H4 (cell line): Measurements from ENCODE around the gene DPP10. TPM values are rescaled to one million over a fixed set of nuclear protein-coding genes. Genes with fewer than 3 reads are reported as not detected.
"Not testable (repeated sequence)": the region's sequence is repeated elsewhere in the genome, so short reads cannot be mapped to it uniquely, and the experiment has no call there.

Experiments used
- DNase-seq: peaks from one replicate; pipeline ENCODE4 v3.0.0-alpha.2; 2015; ENCODE audit warnings: low spot score
- total RNA-seq: library from RNA; depleted of rRNA; stranded (reverse); fragments of >200 nt; shearing (Covaris generic); gene quantifications from 2 replicates; pipeline ENCODE4 v1.2.3, GENCODE V29; 2014

Gene DPP10
- total RNA-seq, 1 experiment from 2014 or later: 0.64 TPM

GRCh38 chr2:114962532-114962931 is 520.1 kb downstream of the DPP10 start:
- DNase-seq: no peak

GRCh38 chr2:114968748-114969400 is 526.4 kb downstream of the DPP10 start:
- no peak for DNase-seq

GRCh38 chr2:115004321-115004720 is 561.9 kb downstream of the DPP10 start:
- DNase-seq: not testable (repeated sequence)

- no peak for DNase-seq
Observed at GRCh38 chr2:115011721-115012120, 569.3 kb downstream of the DPP10 start.

- DNase-seq: not testable (repeated sequence)
Observed at GRCh38 chr2:115022013-115022412, 579.6 kb downstream of the DPP10 start.

- DNase-seq: peak; percentile 29
Observed at GRCh38 chr2:115034801-115035200, 592.4 kb downstream of the DPP10 start.

- DNase-seq: no peak
Observed at GRCh38 chr2:115036818-115037217, 594.4 kb downstream of the DPP10 start.

- DNase-seq: no peak
Observed at GRCh38 chr2:115057473-115057872, 615.0 kb downstream of the DPP10 start.

GRCh38 chr2:115070002-115070401 is 627.6 kb downstream of the DPP10 start:
- DNase-seq: no peak

- DNase-seq: no peak
Observed at GRCh38 chr2:115071534-115071933, 629.1 kb downstream of the DPP10 start.

- no peak for DNase-seq
Observed at GRCh38 chr2:115075800-115076199, 633.4 kb downstream of the DPP10 start.

- no peak for DNase-seq
Observed at GRCh38 chr2:115077626-115078025, 635.2 kb downstream of the DPP10 start.

GRCh38 chr2:115083225-115083624 is 640.8 kb downstream of the DPP10 start:
- peak; percentile 8 for DNase-seq

- no peak for DNase-seq
Observed at GRCh38 chr2:115083711-115084110, 641.3 kb downstream of the DPP10 start.

- no peak for DNase-seq
Observed at GRCh38 chr2:115084446-115084845, 642.0 kb downstream of the DPP10 start.

GRCh38 chr2:115086051-115086620 is 643.7 kb downstream of the DPP10 start:
- DNase-seq: not testable (repeated sequence)

GRCh38 chr2:115094441-115094840 is 652.0 kb downstream of the DPP10 start:
- no peak for DNase-seq

- no peak for DNase-seq
Observed at GRCh38 chr2:115105966-115106365, 663.5 kb downstream of the DPP10 start.

GRCh38 chr2:115115135-115115534 is 672.7 kb downstream of the DPP10 start:
- no peak for DNase-seq

GRCh38 chr2:115118306-115118705 is 675.9 kb downstream of the DPP10 start:
- no peak for DNase-seq

- no peak for DNase-seq
Observed at GRCh38 chr2:115119086-115119485, 676.6 kb downstream of the DPP10 start.

GRCh38 chr2:115122701-115123100 is 680.3 kb downstream of the DPP10 start:
- peak; percentile 20 for DNase-seq

- DNase-seq: no peak
Observed at GRCh38 chr2:115124817-115125216, 682.4 kb downstream of the DPP10 start.

GRCh38 chr2:115129536-115129935 is 687.1 kb downstream of the DPP10 start:
- DNase-seq: no peak
